ENCODE measurements around the gene STRADA. TPM values are rescaled to one million over a fixed set of nuclear protein-coding genes. Genes with fewer than 3 reads are reported as not detected.

STRADA gene
- total and polyA plus RNA-seq, 2 of the 8 experiments (the other 6 are each of a cell fraction or from before 2014, with no cell fraction given), result 35.6 to 43.3 TPM

- TF ChIP-seq MAFK (IDR thresholded peaks at IDR 0.05; ENCODE audit: low read depth, low read length), result no peak
- TF ChIP-seq EGR1 (IDR thresholded peaks at IDR 0.05; ENCODE audit: borderline replicate concordance, low read depth, low read length), result no peak
- TF ChIP-seq CHD2 (IDR thresholded peaks at IDR 0.05; ENCODE audit: low read length), result no peak
- TF ChIP-seq GABPA (IDR thresholded peaks at IDR 0.05; ENCODE audit: borderline replicate concordance, insufficient read depth, low read length), result no peak
- TF ChIP-seq TAF7 (optimal IDR thresholded peaks at IDR 0.05; ENCODE audit: borderline replicate concordance, low read depth, low read length), result no peak
- TF ChIP-seq TEAD4 (IDR thresholded peaks at IDR 0.05; ENCODE audit: low read depth, low read length), result no peak
- TF ChIP-seq ATF3 (IDR thresholded peaks at IDR 0.05; ENCODE audit: insufficient read depth, low read depth, low read length), result no peak
- TF ChIP-seq ZNF274 (IDR thresholded peaks at IDR 0.05; ENCODE audit: borderline replicate concordance, extremely low read depth, low read length), result no peak
- TF ChIP-seq GTF2F1 (IDR thresholded peaks at IDR 0.05; ENCODE audit: borderline replicate concordance, low read depth, low read length), result no peak
- TF ChIP-seq CEBPB (IDR thresholded peaks at IDR 0.05; ENCODE audit: low read depth, low read length), result no peak
- TF ChIP-seq SIRT6 (IDR thresholded peaks at IDR 0.05; ENCODE audit: low read length), result no peak
Observed at GRCh38 chr17:63682981-63683380, 58.6 kb downstream of the STRADA start (continued).

All from H1 (cell line).